Iris pigment epithelial cell (primary cell): ENCODE results near the gene AMACR.

Experiments used
- DNase-seq: peaks from one replicate; pipeline ENCODE4 v3.0.0-alpha.2; 2011; ENCODE audit warnings: low read depth

Gene AMACR

DNA sequence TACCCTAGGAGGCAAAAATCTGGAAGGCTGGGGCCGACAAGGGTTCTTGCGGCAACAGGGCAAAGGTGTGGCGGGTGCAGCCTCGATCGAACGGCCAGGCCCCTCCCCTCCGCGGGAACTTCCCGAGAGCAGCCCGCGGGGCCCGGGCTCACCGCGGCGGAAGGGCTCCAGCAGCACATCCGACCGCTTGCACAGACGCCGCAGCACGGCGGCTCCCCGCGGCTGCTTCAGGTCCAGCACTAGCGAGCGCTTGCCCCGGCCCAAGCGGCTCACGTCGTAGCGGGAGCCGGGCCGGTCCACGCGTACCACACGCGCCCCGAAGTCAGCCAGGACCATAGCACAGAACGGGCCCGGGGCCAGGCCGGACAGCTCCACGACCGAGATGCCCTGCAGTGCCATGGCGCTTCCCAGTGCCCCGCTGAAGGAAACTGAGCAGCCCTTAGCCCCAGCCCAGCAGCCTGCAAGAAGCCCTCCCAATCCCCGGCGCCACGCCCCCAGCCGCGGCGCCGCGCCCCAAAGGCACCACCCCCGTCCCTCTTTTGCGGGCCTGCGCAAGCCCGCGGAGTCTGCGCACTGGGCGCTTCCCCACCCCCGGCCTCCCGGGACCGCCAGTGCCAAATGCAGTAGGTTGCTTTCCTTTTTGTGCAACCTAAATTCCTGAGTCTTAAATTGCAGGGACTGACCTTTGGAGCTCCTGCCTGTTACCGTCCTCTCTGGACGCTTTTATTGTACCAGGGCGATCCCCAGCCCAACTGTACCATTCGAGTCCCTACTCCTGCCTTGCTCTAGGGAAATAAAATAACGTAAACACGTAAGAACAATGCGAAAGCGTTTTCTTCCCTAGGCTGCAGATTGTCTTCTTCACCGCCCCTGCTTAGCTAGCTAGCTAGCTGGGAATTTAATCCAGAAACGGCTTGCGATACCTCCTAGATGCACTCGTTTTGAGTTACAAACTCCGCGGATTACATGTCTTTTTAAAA is at the start of gene AMACR:
AMACR (minus strand) TSS at position 430 of the 980 bp plus-strand sequence; CDS start at position 399, 31 bp downstream.
- peak; percentile 91 for DNase-seq

DNA sequence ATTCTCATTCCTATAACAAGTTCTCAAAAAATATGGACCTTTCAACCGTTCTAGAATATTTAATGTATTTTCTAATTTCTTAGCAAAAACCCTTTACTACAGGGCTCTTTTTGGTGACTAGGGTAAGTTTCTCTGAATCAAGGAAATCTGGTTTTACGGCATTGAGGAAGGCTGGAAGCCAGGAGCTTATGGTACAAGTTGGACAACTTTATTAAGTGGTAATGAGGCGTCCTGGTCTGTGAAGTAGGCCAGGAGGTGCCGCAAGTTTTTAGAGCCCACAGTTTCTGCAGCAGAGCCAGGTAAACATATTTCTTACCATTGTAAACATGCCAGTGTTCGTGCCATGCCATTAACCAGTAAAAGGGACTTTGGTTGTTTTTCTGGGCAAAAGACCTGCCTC is 49.7 kb upstream of the AMACR start:
- DNase-seq, result no peak

- DNase-seq, result no peak
These were observed 49.3 kb upstream of the AMACR start for GRCh38 chr5:34057118-34057517.

DNA sequence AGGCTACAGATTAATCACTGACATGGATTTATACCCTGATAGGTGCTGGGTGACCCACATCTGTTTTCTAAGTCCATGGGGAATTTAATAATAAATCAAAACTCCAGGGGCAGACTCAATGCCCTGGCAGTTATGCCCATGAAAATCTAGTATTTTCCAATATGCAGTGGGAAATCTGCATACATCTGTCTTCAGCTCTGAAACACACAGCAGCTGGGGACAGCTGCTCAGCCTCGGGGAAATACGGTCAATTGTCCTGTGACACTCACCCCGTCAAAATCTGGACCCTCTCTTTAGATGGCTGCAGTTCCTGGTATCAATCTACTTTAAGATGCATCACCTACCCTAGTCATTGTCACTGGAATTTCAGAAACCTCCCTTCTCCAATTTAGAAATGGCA is 47.8 kb upstream of the AMACR start:
- no peak for DNase-seq

DNA sequence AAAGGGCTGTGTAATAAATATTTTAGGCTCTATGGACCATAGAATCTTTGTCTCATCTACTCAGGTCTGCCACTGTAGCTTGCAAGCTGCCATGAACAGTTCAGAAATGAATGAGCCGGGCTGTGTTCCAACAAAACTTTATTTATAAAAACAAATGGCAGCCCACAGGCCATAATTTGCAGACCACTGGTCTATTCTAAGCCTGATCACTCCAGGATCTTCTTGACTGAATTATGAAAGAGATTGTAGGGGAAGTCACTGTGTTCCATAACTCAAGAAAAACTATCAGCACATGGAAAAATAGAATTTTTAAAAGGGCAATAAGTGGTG is 46.5 kb upstream of the AMACR start:
- no peak for DNase-seq

- DNase-seq, result no peak
These were observed 45.9 kb upstream of the AMACR start for GRCh38 chr5:34053571-34054399.

DNA sequence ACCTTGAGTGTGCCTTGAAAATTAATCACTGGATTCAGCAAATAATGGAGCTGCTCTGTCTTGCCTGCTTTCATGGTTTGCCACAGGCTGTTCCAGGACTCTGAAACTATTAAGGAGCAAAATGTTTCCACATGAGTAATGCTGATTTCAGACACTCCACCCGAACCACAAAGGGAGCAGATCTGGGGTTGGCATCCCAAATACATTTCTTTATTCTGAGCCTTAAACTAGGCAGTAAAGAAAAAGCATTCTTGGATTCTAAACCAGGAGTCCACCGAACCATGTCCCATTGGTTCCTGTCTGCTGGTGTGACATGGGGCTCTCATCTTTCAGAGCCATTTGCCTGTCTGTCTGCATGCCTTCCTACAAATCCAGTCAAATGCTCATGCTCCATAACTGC is 45.3 kb upstream of the AMACR start:
- DNase-seq, result peak; percentile 74

DNA sequence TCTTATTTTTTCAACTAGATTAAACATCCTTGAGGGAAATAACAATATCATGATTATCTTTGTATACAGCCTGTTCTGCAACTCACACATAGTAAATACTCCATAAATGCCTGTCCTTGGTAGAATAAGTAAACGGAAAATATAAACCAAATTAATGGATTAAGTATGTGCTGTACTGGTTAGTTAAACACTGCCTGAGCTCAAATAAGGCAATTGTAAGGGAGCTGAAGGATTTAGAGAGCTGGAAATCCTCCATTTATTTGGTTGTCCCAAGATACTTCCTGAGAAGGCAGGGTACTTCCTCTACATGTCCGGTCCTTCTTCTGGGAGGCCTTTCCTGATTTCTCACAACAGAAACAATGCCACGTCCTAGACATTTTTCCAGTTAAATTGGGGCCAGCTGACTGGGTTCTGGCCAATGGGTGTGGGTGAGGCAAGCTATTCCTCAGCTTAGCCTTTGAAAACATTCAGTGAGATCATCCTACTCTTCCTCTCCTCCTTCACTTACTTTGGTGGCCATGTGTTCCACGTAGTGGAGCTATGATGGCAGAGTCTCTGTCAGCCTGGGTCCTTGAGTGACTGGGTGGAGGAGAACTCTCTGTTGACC is 43.6 kb upstream of the AMACR start:
- DNase-seq, result no peak

GRCh38 chr5:34047774-34048572 is 40.1 kb upstream of the AMACR start:
- DNase-seq, result no peak

DNA sequence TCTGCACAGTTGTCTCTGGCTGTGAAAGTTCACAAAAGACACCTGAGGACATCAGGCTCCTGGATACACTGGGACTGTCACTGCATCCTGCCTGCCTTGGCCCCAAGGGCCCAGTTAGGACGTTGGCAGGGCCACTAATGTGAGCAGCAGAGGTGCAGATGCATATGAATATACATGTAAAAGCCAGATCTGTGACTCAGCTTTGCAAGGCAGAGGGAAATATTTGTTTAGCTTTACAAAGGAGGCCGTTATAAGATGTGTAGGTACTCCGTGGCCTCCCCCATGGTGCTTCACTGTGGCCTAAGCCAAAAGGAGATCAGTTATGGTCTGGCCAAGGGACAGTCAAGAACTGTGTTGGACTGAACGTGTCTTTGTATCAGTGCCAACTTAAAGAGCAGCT is 39.3 kb upstream of the AMACR start:
- no peak for DNase-seq

- peak; percentile 39 for DNase-seq
These were observed 38.1 kb upstream of the AMACR start for GRCh38 chr5:34045996-34046395.

DNA sequence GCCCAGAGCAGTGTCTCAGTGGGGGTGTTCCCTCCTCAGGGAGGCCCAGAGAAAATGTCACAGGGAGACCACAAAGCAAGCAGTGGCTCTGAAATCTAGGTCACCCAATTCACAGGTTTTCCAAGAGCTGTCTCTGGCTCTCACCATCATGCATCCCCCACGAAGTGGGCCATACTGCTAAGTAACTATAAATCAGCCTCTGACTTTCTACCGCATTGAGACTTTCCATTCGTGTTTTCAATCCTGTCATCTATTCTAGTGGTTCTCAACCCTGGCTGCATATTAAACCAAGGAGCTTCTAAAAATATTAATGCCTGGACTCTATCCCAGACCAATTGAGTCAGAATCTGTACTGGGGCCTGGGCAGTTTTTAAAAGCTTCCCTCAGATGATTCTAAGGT is 37.2 kb upstream of the AMACR start:
- no peak for DNase-seq

DNA sequence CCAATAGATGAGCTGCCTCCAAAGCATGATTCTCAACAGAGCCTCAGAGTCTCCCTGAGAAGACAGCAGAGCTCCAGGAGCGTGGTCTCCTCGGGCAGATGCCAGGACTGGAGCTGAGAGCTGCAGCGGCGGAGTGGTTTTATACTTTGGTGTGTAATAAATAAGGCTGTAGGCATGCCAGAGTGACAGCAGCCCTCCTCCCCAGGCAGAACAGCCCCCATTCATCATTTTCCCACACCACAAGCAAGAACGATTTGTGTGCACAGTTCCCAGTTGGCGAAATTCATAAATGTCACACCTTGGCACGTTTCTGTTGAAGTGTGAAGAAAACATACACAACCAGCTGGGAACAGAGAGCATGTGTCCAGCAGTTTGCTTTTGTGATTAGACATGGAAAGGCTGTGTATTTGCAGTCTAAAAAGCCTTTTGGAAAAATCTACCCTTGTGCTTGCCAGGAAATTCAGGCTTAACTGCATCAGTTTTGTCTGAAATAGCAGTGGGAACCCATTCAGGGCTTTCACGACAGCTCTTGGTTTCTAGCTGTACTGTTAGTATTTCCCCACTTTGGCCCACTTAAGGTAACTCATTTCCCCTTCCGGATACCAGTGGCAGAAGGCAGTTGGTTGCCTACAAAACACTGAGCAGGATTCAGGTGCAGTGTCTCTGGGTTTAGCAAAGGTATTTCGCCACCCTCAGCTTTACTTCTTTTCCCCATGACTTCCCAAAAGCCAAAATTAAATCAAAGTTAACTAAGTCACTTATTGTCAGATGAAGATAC is 35.4 kb upstream of the AMACR start, which contains the start of gene C1QTNF3:
C1QTNF3 (minus strand) TSS at position 115 of the 778 bp plus-strand sequence; CDS start at position 27, 88 bp downstream.
- DNase-seq, result no peak

DNA sequence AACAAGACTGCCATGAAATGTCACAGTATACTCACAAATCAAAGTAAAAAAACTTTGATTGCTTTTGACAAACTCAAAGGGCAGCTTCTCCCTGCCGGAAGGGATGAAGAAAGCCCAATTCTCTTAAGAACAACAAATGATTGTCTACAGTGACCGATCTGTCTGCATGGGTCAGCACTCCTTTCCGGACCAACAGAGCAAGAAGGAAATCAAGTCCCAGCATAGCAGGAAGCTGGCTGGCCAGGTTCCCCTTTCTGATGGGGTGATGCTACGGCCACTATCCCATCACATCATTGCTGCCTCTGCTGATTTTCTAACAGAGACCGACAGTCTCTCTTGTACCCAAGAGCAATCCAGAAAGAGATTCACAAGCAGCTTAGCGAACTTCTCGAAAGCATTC is 34.5 kb upstream of the AMACR start:
- DNase-seq, result no peak

GRCh38 chr5:34041247-34041972 is 33.6 kb upstream of the AMACR start:
- no peak for DNase-seq

DNA sequence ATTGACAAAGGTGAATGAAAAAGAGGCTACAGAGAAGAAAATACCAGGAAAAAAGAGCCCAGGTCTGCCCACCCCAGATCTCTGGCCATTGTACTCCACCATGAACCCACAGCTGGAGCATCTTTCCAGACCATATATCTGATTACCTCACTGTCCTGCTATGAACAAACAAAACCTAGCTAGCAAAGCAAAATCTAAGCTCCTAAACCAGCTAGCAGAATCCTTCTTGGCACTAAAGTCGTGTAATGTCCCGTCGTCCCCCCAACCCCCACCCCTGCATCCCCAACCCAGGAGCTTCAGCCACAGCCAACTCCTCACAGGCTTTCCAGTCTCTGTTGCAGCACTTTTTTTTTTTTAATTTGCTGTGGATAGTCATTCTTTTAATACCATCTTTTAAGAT is 32.6 kb upstream of the AMACR start:
- DNase-seq, result peak; percentile 12

DNA sequence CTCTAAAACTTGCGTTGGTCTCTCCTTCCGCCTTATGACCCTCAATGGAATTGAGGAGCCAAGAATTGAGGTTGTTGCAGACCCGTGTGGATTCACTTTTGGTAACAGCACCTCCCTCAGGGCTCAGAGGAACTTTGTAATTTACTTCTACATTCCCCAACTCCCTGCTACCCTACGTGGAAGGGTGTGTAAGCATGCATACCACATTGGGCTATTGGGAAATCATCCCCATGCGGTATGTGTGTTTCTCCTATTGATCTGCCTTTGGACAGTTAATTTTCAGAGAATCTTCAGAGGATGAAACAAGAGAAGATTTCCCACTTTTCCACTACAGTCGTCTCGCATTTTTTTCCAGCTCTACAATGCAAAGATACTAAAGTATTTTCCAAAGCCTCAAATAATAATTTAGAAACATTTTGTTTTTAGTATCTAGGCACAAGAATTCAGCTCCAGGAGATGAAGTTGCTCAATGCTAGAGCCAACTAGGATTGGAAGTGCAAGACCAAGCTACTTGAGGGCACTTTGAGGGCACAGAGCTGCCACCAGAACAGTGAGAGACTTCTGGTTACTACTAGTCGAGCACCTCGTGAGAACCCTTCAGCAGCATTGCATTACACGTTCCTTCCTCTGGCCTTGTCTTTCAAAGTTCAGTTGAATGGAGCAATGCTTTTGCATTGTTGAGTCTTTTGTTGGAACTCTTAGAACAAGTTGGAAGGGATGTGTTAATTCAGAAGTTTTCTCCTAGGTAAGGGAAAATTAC is 31.7 kb upstream of the AMACR start:
- DNase-seq, result no peak

- DNase-seq, result no peak
These were observed 31.0 kb upstream of the AMACR start for GRCh38 chr5:34038838-34039237.

DNA sequence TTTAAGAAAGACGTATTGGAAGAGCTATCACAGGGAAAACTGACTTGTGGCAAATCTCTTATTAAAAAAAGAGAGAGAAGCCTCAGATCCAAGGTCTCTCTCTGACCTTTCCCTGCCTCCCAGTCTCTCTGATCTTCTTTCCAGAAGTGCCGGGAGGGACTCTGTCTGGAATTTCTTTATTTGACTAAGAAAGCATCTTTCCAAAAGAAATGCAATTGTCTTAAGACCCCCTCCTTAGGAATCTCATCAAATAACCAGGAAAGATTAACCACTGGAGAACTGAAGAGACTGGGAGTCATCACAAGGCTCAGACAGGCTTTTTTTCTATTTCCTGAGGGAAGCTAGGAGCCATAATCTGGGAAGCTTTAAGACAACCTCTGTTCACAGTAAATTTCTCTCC is 30.5 kb upstream of the AMACR start:
- no peak for DNase-seq
